Measurements from ENCODE around the gene ZNF660.
"Not testable (repeated sequence)": the region's sequence is repeated elsewhere in the genome, so short reads cannot be mapped to it uniquely, and the experiment has no call there.

DNA sequence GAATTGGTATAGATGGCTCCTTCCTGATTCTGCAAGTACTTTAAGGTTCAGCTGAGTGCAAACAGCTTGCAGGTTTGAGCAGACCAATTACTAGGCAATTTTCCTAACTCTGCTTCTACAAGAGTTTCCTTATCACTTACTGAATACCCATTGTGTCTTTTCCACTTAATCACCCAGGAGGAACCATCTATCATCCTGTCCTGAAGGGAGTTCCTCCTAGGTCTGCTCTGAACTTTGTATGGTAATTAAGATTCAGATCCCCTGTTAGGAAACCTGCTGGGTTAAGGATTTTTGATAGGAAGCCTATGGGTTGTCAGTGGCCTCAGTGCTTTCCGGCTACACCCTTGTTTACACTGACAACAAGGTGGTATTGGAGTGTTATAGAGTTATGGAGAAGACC, 40.0 kb upstream of the ZNF660 start:
- TF ChIP-seq, protein P1, sequence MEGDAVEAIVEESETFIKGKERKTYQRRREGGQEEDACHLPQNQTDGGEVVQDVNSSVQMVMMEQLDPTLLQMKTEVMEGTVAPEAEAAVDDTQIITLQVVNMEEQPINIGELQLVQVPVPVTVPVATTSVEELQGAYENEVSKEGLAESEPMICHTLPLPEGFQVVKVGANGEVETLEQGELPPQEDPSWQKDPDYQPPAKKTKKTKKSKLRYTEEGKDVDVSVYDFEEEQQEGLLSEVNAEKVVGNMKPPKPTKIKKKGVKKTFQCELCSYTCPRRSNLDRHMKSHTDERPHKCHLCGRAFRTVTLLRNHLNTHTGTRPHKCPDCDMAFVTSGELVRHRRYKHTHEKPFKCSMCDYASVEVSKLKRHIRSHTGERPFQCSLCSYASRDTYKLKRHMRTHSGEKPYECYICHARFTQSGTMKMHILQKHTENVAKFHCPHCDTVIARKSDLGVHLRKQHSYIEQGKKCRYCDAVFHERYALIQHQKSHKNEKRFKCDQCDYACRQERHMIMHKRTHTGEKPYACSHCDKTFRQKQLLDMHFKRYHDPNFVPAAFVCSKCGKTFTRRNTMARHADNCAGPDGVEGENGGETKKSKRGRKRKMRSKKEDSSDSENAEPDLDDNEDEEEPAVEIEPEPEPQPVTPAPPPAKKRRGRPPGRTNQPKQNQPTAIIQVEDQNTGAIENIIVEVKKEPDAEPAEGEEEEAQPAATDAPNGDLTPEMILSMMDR (IDR thresholded peaks at IDR 0.05; ENCODE audit: insufficient read depth, low read depth, low read length) = not testable (repeated sequence)
- TF ChIP-seq EZH2 (IDR thresholded peaks at IDR 0.05; ENCODE audit: insufficient read depth, low read length) = not testable (repeated sequence)

Data from astrocyte (in vitro differentiated cells and primary cell).